SK-N-SH treated with all-trans-retinoic acid at 6 μM for 48 hours (cell line): ENCODE results near the gene GATA6.

Experiments
- ATAC-seq: fragments of 200-7000 bp; cut with Tn5 transposase; 3 replicates; pipeline ENCODE4 v1.9.1; 2020; ENCODE audit warnings: mild to moderate bottlenecking, moderate library complexity
- ARNTL ChIP-seq: fragments of 450-650 bp; formaldehyde crosslinking; IDR thresholded peaks from 2 replicates; pipeline ENCODE4 v1.5.0; 2020; ENCODE audit warnings: low read depth, mild to moderate bottlenecking, moderate library complexity, borderline replicate concordance
- BACH2 ChIP-seq: fragments of 250-450 bp; sonication (Bioruptor Pico); IDR thresholded peaks from 2 replicates; pipeline ENCODE4 v1.9.0; 2021; ENCODE audit warnings: mild to moderate bottlenecking, borderline replicate concordance
- CSDC2 ChIP-seq: fragments of 250-450 bp; sonication (Bioruptor Pico); IDR thresholded peaks from 2 replicates; pipeline ENCODE4 v1.5.0; 2020; ENCODE audit warnings: mild to moderate bottlenecking, moderate library complexity
- CSRNP3 ChIP-seq: fragments of 250-450 bp; sonication (Bioruptor Pico); IDR thresholded peaks from 2 replicates; pipeline ENCODE4 v1.5.1; 2021; ENCODE audit warnings: mild to moderate bottlenecking, moderate library complexity
- ESRRG ChIP-seq: fragments of 250-450 bp; sonication (Bioruptor Pico); IDR thresholded peaks from 2 replicates; pipeline ENCODE4 v1.6.1; 2021; ENCODE audit warnings: mild to moderate bottlenecking
- GLIS3 ChIP-seq: fragments of 250-450 bp; sonication (Bioruptor Pico); IDR thresholded peaks from 2 replicates; pipeline ENCODE4 v1.5.0; 2020; ENCODE audit warnings: mild to moderate bottlenecking, moderate library complexity
- ISL1 ChIP-seq: fragments of 250-450 bp; sonication (Bioruptor Pico); IDR thresholded peaks from 2 replicates; pipeline ENCODE4 v2.1.2; 2022; ENCODE audit warnings: mild to moderate bottlenecking, moderate library complexity
- OSR1 ChIP-seq: fragments of 250-450 bp; sonication (Bioruptor Pico); IDR thresholded peaks from 2 replicates; pipeline ENCODE4 v1.8.0; 2022; ENCODE audit warnings: moderate library complexity, mild to moderate bottlenecking, inconsistent platforms
- POU6F1 ChIP-seq: fragments of 250-450 bp; sonication (Bioruptor Pico); IDR thresholded peaks from 2 replicates; pipeline ENCODE4 v1.8.0; 2021; ENCODE audit warnings: low read depth, mild to moderate bottlenecking, moderate library complexity, borderline replicate concordance
- PPARA ChIP-seq: fragments of 250-450 bp; sonication (Bioruptor Pico); IDR thresholded peaks from 2 replicates; pipeline ENCODE4 v1.5.0; 2020; ENCODE audit warnings: mild to moderate bottlenecking, borderline replicate concordance
- RARB ChIP-seq: fragments of 250-450 bp; sonication (Bioruptor Pico); IDR thresholded peaks from 2 replicates; pipeline ENCODE4 v1.8.0; 2021; ENCODE audit warnings: mild to moderate bottlenecking, moderate library complexity
- TCF4 ChIP-seq: fragments of 250-450 bp; sonication (Bioruptor Pico); IDR thresholded peaks from 2 replicates; pipeline ENCODE4 v1.8.0; 2021; ENCODE audit warnings: mild to moderate bottlenecking, moderate library complexity, borderline replicate concordance
- TOX ChIP-seq: fragments of 250-450 bp; sonication (Bioruptor Pico); IDR thresholded peaks from 2 replicates; pipeline ENCODE4 v1.8.0; 2021; ENCODE audit warnings: mild to moderate bottlenecking, moderate library complexity, borderline replicate concordance
- TSHZ2 ChIP-seq: fragments of 250-450 bp; sonication (Bioruptor Pico); IDR thresholded peaks from 2 replicates; pipeline ENCODE4 v1.5.0; 2020; ENCODE audit warnings: mild to moderate bottlenecking, moderate library complexity
- ZC3H10 ChIP-seq: fragments of 250-450 bp; sonication (Bioruptor Pico); IDR thresholded peaks from 2 replicates; pipeline ENCODE4 v1.5.1; 2021; ENCODE audit warnings: mild to moderate bottlenecking, moderate library complexity
- ZFP30 ChIP-seq: fragments of 450-650 bp; formaldehyde crosslinking; IDR thresholded peaks from 2 replicates; pipeline ENCODE4 v1.5.0; 2022; ENCODE audit warnings: mild to moderate bottlenecking, moderate library complexity
- ZNF565 ChIP-seq: fragments of 450-650 bp; formaldehyde crosslinking; conservative IDR thresholded peaks from 2 replicates; pipeline ENCODE4 v1.5.0; 2020; ENCODE audit warnings: low read depth, mild to moderate bottlenecking, moderate library complexity
- ZNF70 ChIP-seq: fragments of 450-650 bp; formaldehyde crosslinking; IDR thresholded peaks from 2 replicates; pipeline ENCODE4 v1.5.0; 2020; ENCODE audit warnings: mild to moderate bottlenecking, moderate library complexity
- TF ChIP-seq, protein P1 (sequence below): fragments of 250-450 bp; sonication (Bioruptor Pico); IDR thresholded peaks from 2 replicates; pipeline ENCODE4 v1.8.0; 2020; ENCODE audit warnings: mild to moderate bottlenecking, moderate library complexity, borderline replicate concordance
- TF ChIP-seq, protein P2 (sequence below): fragments of 250-450 bp; sonication (Bioruptor Pico); IDR thresholded peaks from 2 replicates; pipeline ENCODE4 v1.5.1; 2020; ENCODE audit warnings: low read depth, mild to moderate bottlenecking, moderate library complexity

GATA6 gene

GRCh38 chr18:22128954-22129353, 40.4 kb upstream of the GATA6 start:
- ATAC-seq, result no peak
- TF ChIP-seq, protein P1, sequence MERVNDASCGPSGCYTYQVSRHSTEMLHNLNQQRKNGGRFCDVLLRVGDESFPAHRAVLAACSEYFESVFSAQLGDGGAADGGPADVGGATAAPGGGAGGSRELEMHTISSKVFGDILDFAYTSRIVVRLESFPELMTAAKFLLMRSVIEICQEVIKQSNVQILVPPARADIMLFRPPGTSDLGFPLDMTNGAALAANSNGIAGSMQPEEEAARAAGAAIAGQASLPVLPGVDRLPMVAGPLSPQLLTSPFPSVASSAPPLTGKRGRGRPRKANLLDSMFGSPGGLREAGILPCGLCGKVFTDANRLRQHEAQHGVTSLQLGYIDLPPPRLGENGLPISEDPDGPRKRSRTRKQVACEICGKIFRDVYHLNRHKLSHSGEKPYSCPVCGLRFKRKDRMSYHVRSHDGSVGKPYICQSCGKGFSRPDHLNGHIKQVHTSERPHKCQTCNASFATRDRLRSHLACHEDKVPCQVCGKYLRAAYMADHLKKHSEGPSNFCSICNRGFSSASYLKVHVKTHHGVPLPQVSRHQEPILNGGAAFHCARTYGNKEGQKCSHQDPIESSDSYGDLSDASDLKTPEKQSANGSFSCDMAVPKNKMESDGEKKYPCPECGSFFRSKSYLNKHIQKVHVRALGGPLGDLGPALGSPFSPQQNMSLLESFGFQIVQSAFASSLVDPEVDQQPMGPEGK, result no peak
- TF ChIP-seq ZC3H10 (no peak), TOX (CRISPR knock-in tag) (no peak), PPARA (no peak), CSDC2 (no peak), TCF4 (CRISPR knock-in tag) (no peak)

GRCh38 chr18:22129778-22130177, 39.6 kb upstream of the GATA6 start:
- TF ChIP-seq BACH2 (no peak), TOX (CRISPR knock-in tag) (no peak), CSDC2 (no peak), ZNF565 (no peak), OSR1 (no peak), TSHZ2 (CRISPR knock-in tag) (no peak), ZFP30 (CRISPR knock-in tag) (no peak), GLIS3 (CRISPR knock-in tag) (no peak), ZC3H10 (no peak), ARNTL (CRISPR knock-in tag) (no peak), RARB (CRISPR knock-in tag) (no peak)
- TF ChIP-seq, protein P2, sequence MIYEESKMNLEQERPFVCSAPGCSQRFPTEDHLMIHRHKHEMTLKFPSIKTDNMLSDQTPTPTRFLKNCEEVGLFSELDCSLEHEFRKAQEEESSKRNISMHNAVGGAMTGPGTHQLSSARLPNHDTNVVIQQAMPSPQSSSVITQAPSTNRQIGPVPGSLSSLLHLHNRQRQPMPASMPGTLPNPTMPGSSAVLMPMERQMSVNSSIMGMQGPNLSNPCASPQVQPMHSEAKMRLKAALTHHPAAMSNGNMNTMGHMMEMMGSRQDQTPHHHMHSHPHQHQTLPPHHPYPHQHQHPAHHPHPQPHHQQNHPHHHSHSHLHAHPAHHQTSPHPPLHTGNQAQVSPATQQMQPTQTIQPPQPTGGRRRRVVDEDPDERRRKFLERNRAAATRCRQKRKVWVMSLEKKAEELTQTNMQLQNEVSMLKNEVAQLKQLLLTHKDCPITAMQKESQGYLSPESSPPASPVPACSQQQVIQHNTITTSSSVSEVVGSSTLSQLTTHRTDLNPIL, result no peak
- TF ChIP-seq, protein P1, result no peak
- ATAC-seq, result no peak

- TF ChIP-seq OSR1 (no peak), RARB (CRISPR knock-in tag) (no peak), GLIS3 (CRISPR knock-in tag) (no peak), ZNF565 (no peak), TSHZ2 (CRISPR knock-in tag) (no peak), ZC3H10 (no peak), CSRNP3 (no peak), ISL1 (CRISPR knock-in tag) (no peak), TCF4 (CRISPR knock-in tag) (no peak), ZNF70 (no peak), POU6F1 (CRISPR knock-in tag) (no peak), ESRRG (CRISPR knock-in tag) (no peak)
- TF ChIP-seq, protein P2, result no peak
- TF ChIP-seq, protein P1, result no peak
- TF ChIP-seq, all 23 proteins: peak for 0
- ATAC-seq, result no peak
Observed at GRCh38 chr18:22132258-22132657, 37.1 kb upstream of the GATA6 start.
